WERI-Rb-1 (cell line): ENCODE data around the gene CSNK1E.

Source experiments
- DNase-seq: peaks from one replicate; pipeline ENCODE4 v3.0.0-alpha.2; 2020
- H3K27ac ChIP-seq: fragments of 250-450 bp; sonication (Bioruptor Pico); 2 replicates; pipeline ENCODE4 v1.5.1; 2020; ENCODE audit warnings: mild to moderate bottlenecking, moderate library complexity
- H3K27me3 ChIP-seq: fragments of 250-450 bp; sonication (Bioruptor Pico); 2 replicates; pipeline ENCODE4 v1.5.1; 2021; ENCODE audit warnings: mild to moderate bottlenecking, low read depth, moderate library complexity; ENCODE audit not compliant: insufficient read depth, severe bottlenecking
- H3K36me3 ChIP-seq: fragments of 250-450 bp; sonication (Bioruptor Pico); 2 replicates; pipeline ENCODE4 v1.5.1; 2020; ENCODE audit warnings: mild to moderate bottlenecking, moderate library complexity
- H3K4me3 ChIP-seq: 2 replicates; pipeline ENCODE4 v1.5.1; 2011; ENCODE audit warnings: low read depth, mild to moderate bottlenecking, control low read depth, low read length
- H3K9me3 ChIP-seq: fragments of 250-450 bp; sonication (Bioruptor Pico); 2 replicates; pipeline ENCODE4 v1.5.1; 2021; ENCODE audit warnings: mild to moderate bottlenecking, moderate library complexity; ENCODE audit not compliant: severe bottlenecking
- TF ChIP-seq, protein P1 (sequence below): IDR thresholded peaks from 2 replicates; pipeline ENCODE4 v1.5.1; 2011; ENCODE audit warnings: low read depth, mild to moderate bottlenecking, control low read depth, inconsistent platforms, low read length

Gene CSNK1E

DNA sequence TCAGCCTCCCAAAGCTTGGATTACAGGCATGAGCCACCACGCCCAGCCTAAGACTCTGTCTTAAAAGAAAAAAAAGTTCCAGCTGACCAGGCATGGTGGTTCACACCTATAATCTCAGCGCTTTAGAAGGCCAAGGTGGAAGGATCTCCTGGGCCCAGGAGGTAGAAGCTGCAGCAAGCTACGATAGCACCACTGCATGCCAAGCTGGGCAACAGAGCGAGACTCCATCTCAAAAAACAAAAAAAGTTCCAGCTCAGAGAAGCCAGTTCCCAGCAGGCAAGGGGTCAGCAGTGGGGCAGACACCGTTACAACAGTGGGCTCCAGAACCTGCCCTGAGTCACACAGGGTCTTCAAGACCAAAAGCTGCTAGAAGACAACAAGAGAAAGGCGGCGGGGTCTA, 47.8 kb downstream of the CSNK1E start:
- H3K27me3 ChIP-seq, result no peaks in the 10 kb centered on the region
- no peak for DNase-seq
- TF ChIP-seq, protein P1, sequence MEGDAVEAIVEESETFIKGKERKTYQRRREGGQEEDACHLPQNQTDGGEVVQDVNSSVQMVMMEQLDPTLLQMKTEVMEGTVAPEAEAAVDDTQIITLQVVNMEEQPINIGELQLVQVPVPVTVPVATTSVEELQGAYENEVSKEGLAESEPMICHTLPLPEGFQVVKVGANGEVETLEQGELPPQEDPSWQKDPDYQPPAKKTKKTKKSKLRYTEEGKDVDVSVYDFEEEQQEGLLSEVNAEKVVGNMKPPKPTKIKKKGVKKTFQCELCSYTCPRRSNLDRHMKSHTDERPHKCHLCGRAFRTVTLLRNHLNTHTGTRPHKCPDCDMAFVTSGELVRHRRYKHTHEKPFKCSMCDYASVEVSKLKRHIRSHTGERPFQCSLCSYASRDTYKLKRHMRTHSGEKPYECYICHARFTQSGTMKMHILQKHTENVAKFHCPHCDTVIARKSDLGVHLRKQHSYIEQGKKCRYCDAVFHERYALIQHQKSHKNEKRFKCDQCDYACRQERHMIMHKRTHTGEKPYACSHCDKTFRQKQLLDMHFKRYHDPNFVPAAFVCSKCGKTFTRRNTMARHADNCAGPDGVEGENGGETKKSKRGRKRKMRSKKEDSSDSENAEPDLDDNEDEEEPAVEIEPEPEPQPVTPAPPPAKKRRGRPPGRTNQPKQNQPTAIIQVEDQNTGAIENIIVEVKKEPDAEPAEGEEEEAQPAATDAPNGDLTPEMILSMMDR, result no peak
- peaks cover 9% of the 10 kb centered on the region for H3K36me3 ChIP-seq
- no peak overlapping the region for H3K27ac ChIP-seq
- no peaks in the 10 kb centered on the region for H3K9me3 ChIP-seq
- H3K4me3 ChIP-seq, result no peak overlapping the region

GRCh38 chr22:38267086-38267485, 50.1 kb downstream of the CSNK1E start:
- DNase-seq, result no peak
- Histone ChIP-seq H3K27ac (no peak overlapping the region), H3K36me3 (peaks cover 14% of the 10 kb centered on the region), H3K4me3 (no peak overlapping the region), H3K27me3 (no peaks in the 10 kb centered on the region), H3K9me3 (no peaks in the 10 kb centered on the region)
- TF ChIP-seq, protein P1, result no peak

GRCh38 chr22:38266120-38266519, 51.1 kb downstream of the CSNK1E start:
- Histone ChIP-seq H3K36me3 (peaks cover 10% of the 10 kb centered on the region), H3K27me3 (no peaks in the 10 kb centered on the region), H3K27ac (no peak overlapping the region), H3K9me3 (no peaks in the 10 kb centered on the region), H3K4me3 (no peak overlapping the region)
- DNase-seq, result no peak
- TF ChIP-seq, protein P1, result no peak

GRCh38 chr22:38264322-38264843, 52.9 kb downstream of the CSNK1E start:
- Histone ChIP-seq H3K36me3 (peaks cover 12% of the 10 kb centered on the region), H3K27ac (no peak overlapping the region), H3K4me3 (no peak overlapping the region), H3K27me3 (no peaks in the 10 kb centered on the region), H3K9me3 (no peaks in the 10 kb centered on the region)
- TF ChIP-seq, protein P1, result no peak
- no peak for DNase-seq

DNA sequence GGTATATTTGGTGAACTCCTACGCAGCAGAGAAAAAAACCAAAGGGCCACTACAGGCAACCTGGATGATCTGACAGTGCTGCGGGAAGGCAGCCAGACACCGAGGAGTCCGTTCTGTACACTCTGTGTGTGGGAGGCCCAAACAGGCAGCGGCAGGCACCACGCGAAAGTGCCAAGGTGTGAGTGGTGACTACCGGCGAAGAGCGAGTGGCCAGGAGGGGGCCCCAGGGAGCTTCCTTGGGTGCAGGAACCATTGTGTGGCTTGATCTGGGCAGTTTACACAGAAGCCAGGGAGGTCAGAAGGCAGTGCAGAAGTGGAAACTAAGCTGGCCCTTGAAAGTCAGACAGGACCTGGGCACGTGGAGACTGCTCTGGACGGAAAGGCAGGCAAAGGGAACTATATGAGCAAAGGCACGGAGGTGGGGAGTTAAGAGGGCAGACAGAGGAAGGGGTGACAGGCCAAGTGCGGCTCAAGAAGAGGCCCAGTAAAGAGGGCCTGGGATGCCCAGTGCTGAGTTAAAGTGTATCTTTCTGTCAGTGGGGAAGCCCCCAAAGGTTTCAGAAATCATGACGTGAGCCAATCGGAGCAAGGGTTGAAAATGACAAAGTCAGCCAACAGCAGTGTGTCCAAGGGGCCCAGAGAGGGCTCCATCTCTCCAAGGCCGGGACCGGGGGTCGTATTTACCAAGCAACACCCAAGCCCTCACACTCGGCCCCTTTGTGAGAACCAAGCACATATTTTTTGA, 55.0 kb downstream of the CSNK1E start:
- H3K4me3 ChIP-seq, result no peak overlapping the region
- H3K27me3 ChIP-seq, result no peaks in the 10 kb centered on the region
- TF ChIP-seq, protein P1, result peak; percentile 79
- peaks cover 8% of the 10 kb centered on the region for H3K36me3 ChIP-seq
- DNase-seq, result peak; percentile 67
- no peak overlapping the region for H3K27ac ChIP-seq
- no peaks in the 10 kb centered on the region for H3K9me3 ChIP-seq
